Activated CD4-positive, alpha-beta T cell treated with anti-CD3 and anti-CD28 coated beads, Interleukin-2, Interleukin-6, amounts not matched to agents 100 ng/mL and 50 ng/mL, durations not matched to agents 16 hours and 8 hours (primary cell): ENCODE results near the gene IGF2BP2.
"Not testable (repeated sequence)": the region's sequence is repeated elsewhere in the genome, so short reads cannot be mapped to it uniquely, and the experiment has no call there.

Experiments
- DNase-seq: peaks from one replicate; pipeline ENCODE4 v3.0.0-alpha.2; 2020

IGF2BP2 gene

GRCh38 chr3:185657691-185658503 is 166.9 kb downstream of the IGF2BP2 start:
- DNase-seq: no peak

- no peak for DNase-seq
Measured at GRCh38 chr3:185657211-185657610, 167.6 kb downstream of the IGF2BP2 start.

GRCh38 chr3:185656321-185656840 is 168.5 kb downstream of the IGF2BP2 start:
- no peak for DNase-seq

GRCh38 chr3:185655426-185656320 is 169.2 kb downstream of the IGF2BP2 start:
- no peak for DNase-seq

- no peak for DNase-seq
Measured at GRCh38 chr3:185654758-185655145, 170.1 kb downstream of the IGF2BP2 start.

GRCh38 chr3:185653949-185654757 is 170.7 kb downstream of the IGF2BP2 start:
- no peak for DNase-seq

- DNase-seq: no peak
Measured at GRCh38 chr3:185651971-185652370, 172.9 kb downstream of the IGF2BP2 start.

- no peak for DNase-seq
Measured at GRCh38 chr3:185649414-185649813, 175.4 kb downstream of the IGF2BP2 start.

GRCh38 chr3:185648396-185648795 is 176.4 kb downstream of the IGF2BP2 start:
- DNase-seq: no peak

GRCh38 chr3:185647880-185648210 is 177.0 kb downstream of the IGF2BP2 start:
- DNase-seq: no peak

- DNase-seq: no peak
Measured at GRCh38 chr3:185647134-185647879, 177.5 kb downstream of the IGF2BP2 start.

- no peak for DNase-seq
Measured at GRCh38 chr3:185646382-185647133, 178.3 kb downstream of the IGF2BP2 start.

- no peak for DNase-seq
Measured at GRCh38 chr3:185645596-185646381, 179.1 kb downstream of the IGF2BP2 start.

GRCh38 chr3:185645191-185645590 is 179.7 kb downstream of the IGF2BP2 start:
- DNase-seq: not testable (repeated sequence)

- no peak for DNase-seq
Measured at GRCh38 chr3:185640308-185640707, 184.5 kb downstream of the IGF2BP2 start.

- no peak for DNase-seq
Measured at GRCh38 chr3:185639632-185640206, 185.1 kb downstream of the IGF2BP2 start.

GRCh38 chr3:185638651-185639050 is 186.2 kb downstream of the IGF2BP2 start:
- not testable (repeated sequence) for DNase-seq

- no peak for DNase-seq
Measured at GRCh38 chr3:185637388-185637787, 187.5 kb downstream of the IGF2BP2 start.

GRCh38 chr3:185632996-185633395 is 191.8 kb downstream of the IGF2BP2 start:
- no peak for DNase-seq
